GM12878 (cell line): ENCODE measurements around the gene RTN4R. TPM values are rescaled to one million over a fixed set of nuclear protein-coding genes. Genes with fewer than 3 reads are reported as not detected.
A peak's percentile ranks its signal among the peaks of the same experiment; 100 is the strongest.

Experiments used
- ATAC-seq: fragments of 200-7000 bp; cut with Tn5 transposase; 3 replicates; pipeline ENCODE4 v1.9.1; 2020; ENCODE audit warnings: mild to moderate bottlenecking, moderate library complexity
- BruUV-seq: library from RNA; stranded (reverse); fragments of 400-500 nt; replicated peaks from 2 replicates; lab custom pipeline; 2021; lab: Mats Ljungman, UMichigan
- CTCF ChIA-PET: fragments of 300-600 bp; sonication (Branson Sonifier 250); formaldehyde crosslinking; extraction: SDS; loops from one replicate; lab custom pipeline; 2021; ENCODE audit warnings: inconsistent platforms; lab: Yijun Ruan, JAX
- POLR2A ChIA-PET: fragments of 350-600 bp; formaldehyde crosslinking; extraction: SDS; loops from one replicate; lab custom pipeline; 2021; ENCODE audit warnings: inconsistent platforms; lab: Charles Lee
- RAD21 ChIA-PET: fragments of 300-600 bp; sonication (Branson Sonifier 250); formaldehyde crosslinking; loops from one replicate; lab custom pipeline; 2023; ENCODE audit warnings: antibody characterized with exemption; ENCODE audit not compliant: unreplicated experiment; lab: Charles Lee
- SMC1A ChIA-PET: fragments of 300-600 bp; sonication (Branson Sonifier 250); formaldehyde crosslinking; loops from one replicate; lab custom pipeline; 2023; ENCODE audit not compliant: unreplicated experiment, uncharacterized antibody; lab: Charles Lee
- DNase-seq: peaks from one replicate; pipeline ENCODE4 v3.0.0-alpha.2; 2011; ENCODE audit warnings: low read depth, low spot score
- FAIRE-seq: peaks from 3 replicates; lab custom pipeline; 2011; peaks lifted over from hg19 to GRCh38; lab: Jason Lieb, UNC
- H2AFZ ChIP-seq: 2 replicates; pipeline ENCODE4 v1.6.0; 2011; ENCODE audit warnings: low read depth, low read length, control low read depth; ENCODE audit not compliant: control insufficient read depth
- H3K27ac ChIP-seq: 2 replicates; pipeline ENCODE4 v1.5.1; 2011; ENCODE audit warnings: control low read depth; ENCODE audit not compliant: control insufficient read depth, insufficient read depth
- H3K27me3 ChIP-seq, 2 experiments: replicated peaks in 1 of 2; 2 replicates each; pipeline versions ENCODE4 v1.6.0 to v1.6.1; 2011; ENCODE audit warnings: low read length in 1 of 2; ENCODE audit not compliant: control insufficient read depth in 2 of 2, insufficient read depth in 2 of 2
- H3K36me3 ChIP-seq, 2 experiments: 2 replicates each; pipeline ENCODE4 v1.5.1; 2011; ENCODE audit warnings: low read length in 1 of 2; ENCODE audit not compliant: control insufficient read depth in 2 of 2, insufficient read depth in 2 of 2
- H3K4me1 ChIP-seq: 2 replicates; pipeline ENCODE4 v1.6.1; 2011; ENCODE audit warnings: mild to moderate bottlenecking, low read length, moderate library complexity, mixed read lengths; ENCODE audit not compliant: control insufficient read depth, insufficient read depth
- H3K4me2 ChIP-seq: 2 replicates; pipeline ENCODE4 v1.6.0; 2011; ENCODE audit warnings: control low read depth; ENCODE audit not compliant: control insufficient read depth, insufficient read depth
- H3K4me3 ChIP-seq: fragments of 200-600 bp; sonication (generic); 2 replicates; pipeline ENCODE4 v1.5.1; 2016
- H3K79me2 ChIP-seq: 2 replicates; pipeline ENCODE4 v1.6.0; 2011; ENCODE audit warnings: low read length; ENCODE audit not compliant: control insufficient read depth, insufficient read depth
- H3K9ac ChIP-seq: 2 replicates; pipeline ENCODE4 v1.8.0; 2011; ENCODE audit warnings: low read length, control low read depth, mixed read lengths; ENCODE audit not compliant: control insufficient read depth, insufficient read depth
- H3K9me3 ChIP-seq: replicated peaks from 3 replicates; pipeline ENCODE4 v1.5.1; 2011; ENCODE audit warnings: mild to moderate bottlenecking, low read length; ENCODE audit not compliant: control insufficient read depth, insufficient read depth
- H4K20me1 ChIP-seq: 2 replicates; pipeline ENCODE4 v1.6.0; 2011; ENCODE audit not compliant: control insufficient read depth, insufficient read depth
- BACH1 ChIP-seq: fragments of 450-650 bp; IDR thresholded peaks from 2 replicates; pipeline ENCODE4 v1.6.1; 2017; ENCODE audit warnings: mild to moderate bottlenecking, borderline replicate concordance
- CBFB ChIP-seq: IDR thresholded peaks from 2 replicates; pipeline ENCODE4 v1.6.1; 2016; ENCODE audit warnings: antibody characterized with exemption, low read depth
- CHD1 ChIP-seq: IDR thresholded peaks from 2 replicates; pipeline ENCODE4 v1.6.1; 2012; ENCODE audit warnings: low read depth, low read length, improper control_type of control experiment
- EGR1 ChIP-seq, 2 experiments: IDR thresholded peaks; 1 replicate in 1 of 2; 2 replicates in 1 of 2; pipeline ENCODE4 v1.6.1; 2011 to 2012; ENCODE audit warnings: low read depth in 2 of 2, low read length in 2 of 2, borderline replicate concordance in 1 of 2, mild to moderate bottlenecking in 1 of 2, moderate library complexity in 1 of 2
- IRF4 ChIP-seq: IDR thresholded peaks from 2 replicates; pipeline ENCODE4 v1.6.1; 2011; ENCODE audit warnings: low read depth, low read length
- MEF2B ChIP-seq: fragments of 450-650 bp; IDR thresholded peaks from 2 replicates; pipeline ENCODE4 v1.6.1; 2018; ENCODE audit warnings: mild to moderate bottlenecking, moderate library complexity; ENCODE audit not compliant: partially characterized antibody, poor library complexity, severe bottlenecking
- POLR2A ChIP-seq: IDR thresholded peaks from 2 replicates; pipeline ENCODE4 v1.6.1; 2011; ENCODE audit warnings: low read depth, mild to moderate bottlenecking, low read length
- SMAD1 ChIP-seq: fragments of 450-650 bp; IDR thresholded peaks from 2 replicates; pipeline ENCODE4 v1.6.1; 2018; ENCODE audit warnings: mild to moderate bottlenecking, low read depth; ENCODE audit not compliant: partially characterized antibody
- SPI1 ChIP-seq: IDR thresholded peaks from 2 replicates; pipeline ENCODE4 v1.6.1; 2011; ENCODE audit warnings: low read depth, mild to moderate bottlenecking, low read length, moderate library complexity, borderline replicate concordance; ENCODE audit not compliant: insufficient read depth
- TCF7 ChIP-seq: IDR thresholded peaks from 2 replicates; pipeline ENCODE4 v1.6.1; 2014; ENCODE audit warnings: antibody characterized with exemption, borderline replicate concordance
- WGBS: methylation state at CpG from one replicate; pipeline ENCODE4 v1.1.6; 2016; ENCODE audit warnings: low lambda C conversion rate; ENCODE audit not compliant: insufficient replicate concordance, insufficient coverage; ENCODE audit errors: missing lambda C conversion rate; 5-methylcytosine and 5-hydroxymethylcytosine counted together
- in situ Hi-C: fragments of 300-500 bp; cut with MboI; formaldehyde crosslinking; loops from 9 replicates; pipeline ENCODE4 v1.14.3; 2018; ENCODE audit warnings: mixed read lengths
- intact Hi-C: fragments of 100-400 bp; cut with micrococcal nuclease; formaldehyde crosslinking; loops from one replicate; pipeline ENCODE4 v1.14.2; 2022; ENCODE audit not compliant: unreplicated experiment
- polyA plus RNA-seq, 11 experiments: library from polyadenylated mRNA; depleted of rRNA in 4 of 11; unstranded in 6 of 11; stranded (reverse) in 5 of 11; fragments of >200 nt; fragmentation: Nextera tagmentation in 4 of 11; fragmentation: Illumina TruSeq in 1 of 11; extraction: Ambion mirVana in 4 of 11; extraction: Trizol in 1 of 11; gene quantifications; 1 replicate in 1 of 11; 2 replicates in 10 of 11; pipeline versions ENCODE4 v1.2.1 to v1.2.3, GENCODE V29; 2011 to 2016; ENCODE audit warnings: inconsistent platforms in 2 of 11, missing spikeins in 2 of 11, low read depth in 1 of 11
- total RNA-seq, 4 experiments: library from RNA; depleted of rRNA in 3 of 4; stranded (reverse); fragments of >200 nt in 3 of 4; fragmentation: Illumina TruSeq in 1 of 4; extraction: Trizol in 1 of 4; gene quantifications; 2 replicates each; pipeline versions ENCODE4 v1.2.1 to v1.2.3, GENCODE V29; 2013 to 2021

The RTN4R gene
- total and polyA plus RNA-seq, 10 of the 15 experiments (the other 5 are each of a cell fraction or from before 2014, with no cell fraction given): 0.03 to 1.0 (median 0.60) TPM; not detected in 2

- TF ChIP-seq SPI1 (no peak), CHD1 (no peak), CBFB (no peak), SMAD1 (no peak), TCF7 (no peak)
Measured at GRCh38 chr22:20244250-20244648, 23.9 kb downstream of the RTN4R start (continued).

- 36% methylated on average over 16 of the region's 16 CpGs for WGBS
- SMC1A ChIA-PET: no interaction called here
- H2AFZ ChIP-seq: peak overlapping the region; percentile 31; the same call in 1 of the 2 replicates
- DNase-seq: no peak
- FAIRE-seq: no peak
- in situ Hi-C loops: no loop called here
- H3K79me2 ChIP-seq: no peaks in the 10 kb centered on the region
- no peaks in the 10 kb centered on the region for H3K9me3 ChIP-seq
- CTCF ChIA-PET: interaction anchor here (1.3 to 1.4 kb wide), 3 partner anchors 15 to 57 kb away, joined by 3 read pairs; no protein-coding TSS in a partner anchor
- no peak overlapping the region for H3K27ac ChIP-seq
- TF ChIP-seq BACH1 (no peak), EGR1 (IDR thresholded peaks at IDR 0.05; ENCODE audit: borderline replicate concordance in 1 of 2, low read depth in 2 of 2, low read length in 2 of 2) (no peak), IRF4 (no peak), POLR2A (peak; percentile 67; the same call in 1 of the 2 replicates), MEF2B (peak; percentile 17)
- H3K4me3 ChIP-seq: no peak overlapping the region
- H3K27me3 ChIP-seq: no peaks in the 10 kb centered on the region
- RAD21 ChIA-PET: no interaction called here
- no peak overlapping the region for H3K9ac ChIP-seq
- intact Hi-C loops: no loop called here
- H4K20me1 ChIP-seq: no peaks in the 10 kb centered on the region
- POLR2A ChIA-PET: no interaction called here
- no peak for ATAC-seq
- peak overlapping the region; percentile 42; the same call in 1 of the 2 replicates for H3K4me2 ChIP-seq
- H3K36me3 ChIP-seq: no peaks in the 10 kb centered on the region
- no TSS peak for BruUV-seq
- peaks cover 50% of the 10 kb centered on the region for H3K4me1 ChIP-seq
Measured at GRCh38 chr22:20243537-20244249, 24.4 kb downstream of the RTN4R start.
